Liver (tissue), 9 donors: ENCODE data around the gene BLOC1S2. TPM values are rescaled to one million over a fixed set of nuclear protein-coding genes. Genes with fewer than 3 reads are reported as not detected.
A peak's percentile ranks its signal among the peaks of the same experiment; 100 is the strongest.
"Not testable (repeated sequence)": the region's sequence is repeated elsewhere in the genome, so short reads cannot be mapped to it uniquely, and the experiment has no call there.

Experiments used
- DNase-seq: peaks from one replicate; pipeline ENCODE4 v3.0.0-alpha.2; 2017; ENCODE audit warnings: low spot score
- H3K27ac ChIP-seq, 2 donors: one replicate each; pipeline ENCODE4 v1.7.0; 2013; ENCODE audit warnings: inconsistent platforms in 2 of 2, low read length in 2 of 2, control low read depth in 1 of 2, low read depth in 1 of 2, mild to moderate bottlenecking in 1 of 2
- H3K27me3 ChIP-seq, 4 donors: one replicate each; pipeline versions ENCODE4 v1.6.1 to v1.7.0; 2013; ENCODE audit warnings: low read length in 3 of 4, inconsistent platforms in 1 of 4, mild to moderate bottlenecking in 1 of 4, moderate library complexity in 1 of 4; ENCODE audit not compliant: control insufficient read depth in 4 of 4, insufficient read depth in 4 of 4
- H3K36me3 ChIP-seq, 4 donors: one replicate each; pipeline versions ENCODE4 v1.6.1 to v1.7.0; 2013; ENCODE audit warnings: low read length in 3 of 4, mild to moderate bottlenecking in 3 of 4, low read depth in 1 of 4, moderate library complexity in 1 of 4; ENCODE audit not compliant: control insufficient read depth in 4 of 4, insufficient read depth in 3 of 4
- H3K4me1 ChIP-seq, 4 donors: one replicate each; pipeline versions ENCODE4 v1.6.1 to v1.7.0; 2013; ENCODE audit warnings: low read length in 3 of 4, mild to moderate bottlenecking in 3 of 4, moderate library complexity in 1 of 4; ENCODE audit not compliant: control insufficient read depth in 4 of 4, insufficient read depth in 4 of 4
- H3K4me3 ChIP-seq, 3 donors: one replicate each; pipeline versions ENCODE4 v1.6.1 to v1.7.0; 2013; ENCODE audit warnings: low read length in 3 of 3, control low read depth in 1 of 3, low read depth in 1 of 3, mild to moderate bottlenecking in 1 of 3
- H3K9ac ChIP-seq, 2 donors: one replicate each; pipeline ENCODE4 v1.7.0; 2013; ENCODE audit warnings: low read length in 2 of 2, mild to moderate bottlenecking in 2 of 2, moderate library complexity in 2 of 2, control low read depth in 1 of 2, low read depth in 1 of 2
- H3K9me3 ChIP-seq, 4 donors: one replicate each; pipeline versions ENCODE4 v1.6.1 to v1.7.0; 2013; ENCODE audit warnings: low read length in 3 of 4; ENCODE audit not compliant: control insufficient read depth in 4 of 4
- EGR1 ChIP-seq, 2 donors: IDR thresholded peaks; 2 replicates each; pipeline ENCODE4 v1.6.1; 2016 to 2018; ENCODE audit warnings: antibody characterized with exemption in 2 of 2, low read depth in 2 of 2
- GABPA ChIP-seq, 2 donors: IDR thresholded peaks in 1 of 2; conservative IDR thresholded peaks in 1 of 2; 2 replicates each; pipeline ENCODE4 v1.6.1; 2016; ENCODE audit warnings: antibody characterized with exemption in 2 of 2, mild to moderate bottlenecking in 1 of 2, moderate library complexity in 1 of 2
- HNF4A ChIP-seq, 2 donors: conservative IDR thresholded peaks; 2 replicates each; pipeline ENCODE4 v1.6.1; 2016; ENCODE audit warnings: antibody characterized with exemption in 2 of 2, mild to moderate bottlenecking in 2 of 2
- HNF4G ChIP-seq: IDR thresholded peaks from 2 replicates; pipeline ENCODE4 v1.6.1; 2016; ENCODE audit warnings: antibody characterized with exemption
- JUND ChIP-seq, 2 donors: IDR thresholded peaks; 2 replicates each; pipeline ENCODE4 v1.6.1; 2016; ENCODE audit warnings: antibody characterized with exemption in 2 of 2
- NR2F2 ChIP-seq: IDR thresholded peaks from 2 replicates; pipeline ENCODE4 v1.6.1; 2016; ENCODE audit warnings: antibody characterized with exemption
- RAD21 ChIP-seq, 2 donors: IDR thresholded peaks; 2 replicates each; pipeline ENCODE4 v1.6.1; 2016; ENCODE audit warnings: antibody characterized with exemption in 2 of 2, mild to moderate bottlenecking in 2 of 2
- RXRA ChIP-seq, 2 donors: IDR thresholded peaks; 2 replicates each; pipeline ENCODE4 v1.6.1; 2017 to 2018; ENCODE audit warnings: antibody characterized with exemption in 2 of 2, mild to moderate bottlenecking in 1 of 2
- SP1 ChIP-seq: IDR thresholded peaks from 2 replicates; pipeline ENCODE4 v1.6.1; 2018; ENCODE audit warnings: antibody characterized with exemption, mild to moderate bottlenecking
- WGBS: extraction: QIAGEN DNeasy Blood & Tissue Kit; methylation state at CpG from one replicate; pipeline ENCODE4 v1.1.7; 2013; 5-methylcytosine and 5-hydroxymethylcytosine counted together
- polyA plus RNA-seq, 2 donors: library from polyadenylated mRNA; stranded (reverse) in 1 of 2; unstranded in 1 of 2; fragments of 200-250 nt in 1 of 2; fragments of >200 nt in 1 of 2; fragmentation: Nextera tagmentation in 1 of 2; extraction: Ambion mirVana in 1 of 2; gene quantifications; one replicate each; pipeline versions ENCODE4 v1.2.1 to v1.2.3, GENCODE V29; 2013 to 2015
- total RNA-seq, 2 donors: library from RNA; depleted of rRNA; stranded (reverse); fragments of >200 nt; gene quantifications; one replicate each; pipeline ENCODE4 v1.2.3, GENCODE V29; 2014
- TF ChIP-seq, protein P1 (sequence below): IDR thresholded peaks from 2 replicates; pipeline ENCODE4 v1.6.1; 2016; ENCODE audit warnings: antibody characterized with exemption
- TF ChIP-seq, protein P2 (sequence below): fragments of 150-350 bp; IDR thresholded peaks from 2 replicates; pipeline ENCODE4 v1.5.1; 2017; ENCODE audit warnings: improper control_type of control experiment, low read depth, low read length; ENCODE audit not compliant: missing input control
- TF ChIP-seq, protein P3 (sequence below): IDR thresholded peaks from 2 replicates; pipeline ENCODE4 v1.6.1; 2016; ENCODE audit warnings: antibody characterized with exemption
- TF ChIP-seq, protein P4 (sequence below): IDR thresholded peaks from 2 replicates; pipeline ENCODE4 v1.6.1; 2016; ENCODE audit warnings: antibody characterized with exemption
- donor health status: healthy.
- donor health status: healthy.
- donor health status: healthy.
- donor health status: healthy.
- donor health status: healthy.

The BLOC1S2 gene
- total and polyA plus RNA-seq, 4 donors: 10.7 to 25.5 (median 22.0) TPM

DNA sequence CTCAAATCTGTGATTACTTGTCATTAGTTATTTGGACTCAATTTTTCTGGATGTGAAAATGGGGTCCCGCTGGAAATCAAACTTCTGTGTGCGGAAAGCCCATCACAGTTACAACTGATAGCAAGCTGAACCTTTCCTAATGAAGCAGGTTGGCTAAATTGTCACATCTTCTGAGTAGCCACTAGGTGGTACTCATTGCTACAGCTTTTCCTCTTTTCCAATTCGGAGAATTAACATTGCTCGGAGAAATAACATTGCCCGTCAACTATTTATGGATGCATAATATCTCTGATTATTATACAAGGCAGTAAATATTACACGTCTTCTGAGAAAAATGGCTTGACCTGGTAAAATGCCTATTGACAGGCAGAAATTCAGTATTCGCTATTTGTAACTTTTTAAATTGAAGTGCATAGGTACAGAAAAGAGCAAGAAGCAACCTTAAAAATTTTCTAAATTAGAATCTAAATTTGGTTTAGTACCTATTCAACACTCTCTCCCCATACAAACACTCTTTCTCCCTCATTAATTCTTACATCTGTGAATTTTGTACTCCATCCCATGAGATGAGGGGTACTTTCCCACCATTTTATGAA lies 17.3 kb upstream of the BLOC1S2 start:
- Histone ChIP-seq H3K27ac (no peak overlapping the region), H3K9ac (no peak overlapping the region), H3K4me3 (no peak overlapping the region), H3K9me3 (no peaks in the 10 kb centered on the region), H3K36me3 (no peaks in the 10 kb centered on the region), H3K4me1 (peaks cover 0 to 7% (median 5%) of the 10 kb centered on the region in 4 donors), H3K27me3 (peaks cover 0 to 2% (median 0%) of the 10 kb centered on the region in 4 donors)
- no peak for TF ChIP-seq HNF4A (conservative IDR thresholded peaks at IDR 0.05)
- TF ChIP-seq, protein P1, sequence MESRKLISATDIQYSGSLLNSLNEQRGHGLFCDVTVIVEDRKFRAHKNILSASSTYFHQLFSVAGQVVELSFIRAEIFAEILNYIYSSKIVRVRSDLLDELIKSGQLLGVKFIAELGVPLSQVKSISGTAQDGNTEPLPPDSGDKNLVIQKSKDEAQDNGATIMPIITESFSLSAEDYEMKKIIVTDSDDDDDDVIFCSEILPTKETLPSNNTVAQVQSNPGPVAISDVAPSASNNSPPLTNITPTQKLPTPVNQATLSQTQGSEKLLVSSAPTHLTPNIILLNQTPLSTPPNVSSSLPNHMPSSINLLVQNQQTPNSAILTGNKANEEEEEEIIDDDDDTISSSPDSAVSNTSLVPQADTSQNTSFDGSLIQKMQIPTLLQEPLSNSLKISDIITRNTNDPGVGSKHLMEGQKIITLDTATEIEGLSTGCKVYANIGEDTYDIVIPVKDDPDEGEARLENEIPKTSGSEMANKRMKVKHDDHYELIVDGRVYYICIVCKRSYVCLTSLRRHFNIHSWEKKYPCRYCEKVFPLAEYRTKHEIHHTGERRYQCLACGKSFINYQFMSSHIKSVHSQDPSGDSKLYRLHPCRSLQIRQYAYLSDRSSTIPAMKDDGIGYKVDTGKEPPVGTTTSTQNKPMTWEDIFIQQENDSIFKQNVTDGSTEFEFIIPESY: no peak
- TF ChIP-seq HNF4G: no peak
- peak; percentile 79 to 85 for TF ChIP-seq RAD21 (IDR thresholded peaks at IDR 0.05)
- TF ChIP-seq JUND (IDR thresholded peaks at IDR 0.05): no peak
- TF ChIP-seq SP1: no peak
- TF ChIP-seq, protein P2, sequence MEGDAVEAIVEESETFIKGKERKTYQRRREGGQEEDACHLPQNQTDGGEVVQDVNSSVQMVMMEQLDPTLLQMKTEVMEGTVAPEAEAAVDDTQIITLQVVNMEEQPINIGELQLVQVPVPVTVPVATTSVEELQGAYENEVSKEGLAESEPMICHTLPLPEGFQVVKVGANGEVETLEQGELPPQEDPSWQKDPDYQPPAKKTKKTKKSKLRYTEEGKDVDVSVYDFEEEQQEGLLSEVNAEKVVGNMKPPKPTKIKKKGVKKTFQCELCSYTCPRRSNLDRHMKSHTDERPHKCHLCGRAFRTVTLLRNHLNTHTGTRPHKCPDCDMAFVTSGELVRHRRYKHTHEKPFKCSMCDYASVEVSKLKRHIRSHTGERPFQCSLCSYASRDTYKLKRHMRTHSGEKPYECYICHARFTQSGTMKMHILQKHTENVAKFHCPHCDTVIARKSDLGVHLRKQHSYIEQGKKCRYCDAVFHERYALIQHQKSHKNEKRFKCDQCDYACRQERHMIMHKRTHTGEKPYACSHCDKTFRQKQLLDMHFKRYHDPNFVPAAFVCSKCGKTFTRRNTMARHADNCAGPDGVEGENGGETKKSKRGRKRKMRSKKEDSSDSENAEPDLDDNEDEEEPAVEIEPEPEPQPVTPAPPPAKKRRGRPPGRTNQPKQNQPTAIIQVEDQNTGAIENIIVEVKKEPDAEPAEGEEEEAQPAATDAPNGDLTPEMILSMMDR: peak; percentile 56
- 22% methylated on average over 7 of the region's 7 CpGs for WGBS
- no peak for DNase-seq

DNA sequence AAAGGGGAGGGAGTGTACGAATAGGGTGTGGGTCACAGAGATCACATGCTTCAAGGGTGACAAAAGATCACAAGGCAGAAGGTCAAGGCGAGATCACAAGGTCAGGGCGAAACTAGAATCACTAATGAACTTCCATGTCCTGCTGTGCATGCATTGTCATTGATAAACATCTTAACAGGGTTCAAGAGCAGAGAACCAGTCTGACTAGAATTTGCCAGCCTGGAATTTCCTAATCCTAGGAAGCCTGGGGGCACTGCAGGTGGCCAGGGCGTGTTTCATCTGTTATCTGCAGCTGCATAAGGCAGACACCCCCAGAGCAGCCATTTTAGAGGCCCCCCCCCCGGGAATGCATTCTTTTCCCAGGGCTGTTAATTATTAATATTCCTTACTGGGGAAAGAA lies 14.6 kb upstream of the BLOC1S2 start:
- not testable (repeated sequence) for DNase-seq, H3K4me3 ChIP-seq, H3K27ac ChIP-seq, H3K4me1 ChIP-seq, H3K36me3 ChIP-seq, H3K9ac ChIP-seq, H3K27me3 ChIP-seq, H3K9me3 ChIP-seq
- WGBS: 73% methylated on average over 5 of the region's 5 CpGs

DNA sequence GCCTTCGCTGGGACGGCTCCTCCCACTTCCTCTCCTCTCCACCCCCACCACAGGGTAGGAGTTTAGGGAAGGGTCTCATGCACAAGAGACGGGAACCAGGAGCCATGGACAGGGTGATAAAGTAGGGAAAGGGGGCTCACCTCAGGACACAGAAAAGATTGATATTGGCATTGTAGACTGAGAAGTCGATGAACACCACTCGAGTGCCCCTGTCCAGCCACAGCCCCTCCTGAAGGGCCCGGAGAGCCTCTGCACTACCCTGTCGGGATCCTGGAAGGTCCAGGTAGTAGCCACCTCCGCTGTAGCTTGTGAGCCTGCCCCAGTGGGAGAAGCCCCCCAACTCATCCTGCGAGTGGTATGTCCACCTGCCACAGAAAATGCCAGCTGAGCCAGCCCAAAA lies 10.8 kb upstream of the BLOC1S2 start:
- no peak overlapping the region for H3K27ac ChIP-seq
- no peak overlapping the region for H3K4me3 ChIP-seq
- TF ChIP-seq, protein P3, sequence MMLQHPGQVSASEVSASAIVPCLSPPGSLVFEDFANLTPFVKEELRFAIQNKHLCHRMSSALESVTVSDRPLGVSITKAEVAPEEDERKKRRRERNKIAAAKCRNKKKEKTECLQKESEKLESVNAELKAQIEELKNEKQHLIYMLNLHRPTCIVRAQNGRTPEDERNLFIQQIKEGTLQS: no peak
- TF ChIP-seq GABPA (IDR thresholded peaks at IDR 0.05 in 1 of 2, conservative IDR thresholded peaks at IDR 0.05 in 1 of 2) (no peak), SP1 (no peak), HNF4A (conservative IDR thresholded peaks at IDR 0.05) (no peak), RXRA (IDR thresholded peaks at IDR 0.05) (no peak), JUND (IDR thresholded peaks at IDR 0.05) (no peak), RAD21 (IDR thresholded peaks at IDR 0.05) (no peak), EGR1 (IDR thresholded peaks at IDR 0.05; ENCODE audit: low read depth in 2 of 2) (no peak), NR2F2 (no peak)
- TF ChIP-seq, protein P2: no peak
- TF ChIP-seq, protein P4, sequence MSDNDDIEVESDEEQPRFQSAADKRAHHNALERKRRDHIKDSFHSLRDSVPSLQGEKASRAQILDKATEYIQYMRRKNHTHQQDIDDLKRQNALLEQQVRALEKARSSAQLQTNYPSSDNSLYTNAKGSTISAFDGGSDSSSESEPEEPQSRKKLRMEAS: no peak
- DNase-seq: no peak
- H3K4me1 ChIP-seq: peaks cover 0 to 15% (median 9%) of the 10 kb centered on the region in 4 donors
- H3K36me3 ChIP-seq: no peaks in the 10 kb centered on the region
- H3K9me3 ChIP-seq: no peaks in the 10 kb centered on the region
- no peaks in the 10 kb centered on the region for H3K27me3 ChIP-seq
- H3K9ac ChIP-seq: no peak overlapping the region
- 80% methylated on average over 9 of the region's 9 CpGs for WGBS
